HUES48 (cell line): ENCODE measurements around the gene TTLL5.
A peak's percentile ranks its signal among the peaks of the same experiment; 100 is the strongest.

Experiments used
- H3K27ac ChIP-seq: one replicate; pipeline ENCODE4 v1.7.0; 2013; ENCODE audit warnings: low read depth, low read length, inconsistent platforms
- H3K27me3 ChIP-seq: 2 replicates; pipeline ENCODE4 v1.6.1; 2013; ENCODE audit warnings: mild to moderate bottlenecking, low read length; ENCODE audit not compliant: control insufficient read depth, insufficient read depth
- H3K36me3 ChIP-seq: 2 replicates; pipeline ENCODE4 v1.6.1; 2013; ENCODE audit warnings: low read length; ENCODE audit not compliant: control insufficient read depth, insufficient read depth
- H3K4me1 ChIP-seq: 2 replicates; pipeline ENCODE4 v1.6.1; 2013; ENCODE audit warnings: mild to moderate bottlenecking, low read length; ENCODE audit not compliant: control insufficient read depth, insufficient read depth
- H3K4me3 ChIP-seq: 2 replicates; pipeline ENCODE4 v1.5.1; 2013; ENCODE audit warnings: mild to moderate bottlenecking, low read depth, low read length
- H3K9ac ChIP-seq: 2 replicates; pipeline ENCODE4 v1.6.1; 2013; ENCODE audit warnings: mild to moderate bottlenecking, low read depth, low read length, moderate library complexity
- H3K9me3 ChIP-seq: 2 replicates; pipeline ENCODE4 v1.6.1; 2013; ENCODE audit warnings: low read length; ENCODE audit not compliant: control insufficient read depth, insufficient read depth

The TTLL5 gene

GRCh38 chr14:75979648-75980565, 318.9 kb downstream of the TTLL5 start:
- no peak overlapping the region for H3K4me3 ChIP-seq
- H3K9me3 ChIP-seq, result no peaks in the 10 kb centered on the region
- no peak overlapping the region for H3K9ac ChIP-seq
- no peaks in the 10 kb centered on the region for H3K36me3 ChIP-seq
- H3K27me3 ChIP-seq, result peaks cover 35% of the 10 kb centered on the region
- H3K4me1 ChIP-seq, result peaks cover 25% of the 10 kb centered on the region
- no peak overlapping the region for H3K27ac ChIP-seq

GRCh38 chr14:75980856-75981255, 319.8 kb downstream of the TTLL5 start:
- H3K27ac ChIP-seq, result no peak overlapping the region
- H3K36me3 ChIP-seq, result no peaks in the 10 kb centered on the region
- peaks cover 28% of the 10 kb centered on the region for H3K4me1 ChIP-seq
- peaks cover 39% of the 10 kb centered on the region for H3K27me3 ChIP-seq
- no peaks in the 10 kb centered on the region for H3K9me3 ChIP-seq
- H3K9ac ChIP-seq, result no peak overlapping the region
- peak overlapping the region; percentile 78; the same call in 1 of the 2 replicates for H3K4me3 ChIP-seq

GRCh38 chr14:75981426-75982265, 320.6 kb downstream of the TTLL5 start, which contains the start of gene TGFB3:
TSS of gene TGFB3 (minus strand) at chr14:75981995. CDS start at chr14:75980893, 1,102 bp downstream.
- H3K4me3 ChIP-seq, result peak within 1 kb of the TSS; percentile 78
- peak within 1 kb of the TSS; percentile 14 for H3K27ac ChIP-seq
- peaks cover 30% of the 10 kb centered on the region for H3K4me1 ChIP-seq
- no peak within 1 kb of the TSS for H3K9ac ChIP-seq
- H3K36me3 ChIP-seq, result no peaks in the 10 kb centered on the region
- H3K9me3 ChIP-seq, result no peaks in the 10 kb centered on the region
- peaks cover 39% of the 10 kb centered on the region for H3K27me3 ChIP-seq

- Histone ChIP-seq H3K4me3 (peak overlapping the region; percentile 78), H3K9me3 (no peaks in the 10 kb centered on the region), H3K27ac (peak overlapping the region; percentile 14), H3K4me1 (peaks cover 30% of the 10 kb centered on the region), H3K27me3 (peaks cover 39% of the 10 kb centered on the region), H3K36me3 (no peaks in the 10 kb centered on the region), H3K9ac (no peak overlapping the region)
Observed at GRCh38 chr14:75982266-75983018, 321.4 kb downstream of the TTLL5 start.

- H3K36me3 ChIP-seq, result no peaks in the 10 kb centered on the region
- peaks cover 39% of the 10 kb centered on the region for H3K27me3 ChIP-seq
- H3K4me3 ChIP-seq, result peak overlapping the region; percentile 78
- no peak overlapping the region for H3K9ac ChIP-seq
- peaks cover 24% of the 10 kb centered on the region for H3K4me1 ChIP-seq
- no peaks in the 10 kb centered on the region for H3K9me3 ChIP-seq
- no peak overlapping the region for H3K27ac ChIP-seq
Observed at GRCh38 chr14:75983019-75983358, 321.9 kb downstream of the TTLL5 start.

GRCh38 chr14:75984674-75985073, 323.6 kb downstream of the TTLL5 start:
- peaks cover 3% of the 10 kb centered on the region; the same call in 1 of the 2 replicates for H3K36me3 ChIP-seq
- H3K9me3 ChIP-seq, result no peaks in the 10 kb centered on the region
- peaks cover 23% of the 10 kb centered on the region for H3K4me1 ChIP-seq
- H3K9ac ChIP-seq, result no peak overlapping the region
- H3K27me3 ChIP-seq, result peaks cover 39% of the 10 kb centered on the region
- no peak overlapping the region for H3K4me3 ChIP-seq
- H3K27ac ChIP-seq, result no peak overlapping the region

- Histone ChIP-seq H3K4me1 (peaks cover 21% of the 10 kb centered on the region), H3K27me3 (peaks cover 35% of the 10 kb centered on the region), H3K4me3 (peak within 1 kb of the TSS; percentile 94), H3K27ac (peak within 1 kb of the TSS; percentile 77), H3K36me3 (peaks cover 14% of the 10 kb centered on the region), H3K9ac (peak within 1 kb of the TSS; percentile 75), H3K9me3 (no peaks in the 10 kb centered on the region)
Observed at GRCh38 chr14:75985618-75986438, 324.8 kb downstream of the TTLL5 start, which contains the start of gene IFT43. TSS of gene IFT43 (plus strand) at chr14:75985763. CDS start at chr14:75985787, 24 bp downstream.

- Histone ChIP-seq H3K4me1 (peaks cover 15% of the 10 kb centered on the region), H3K36me3 (peaks cover 14% of the 10 kb centered on the region), H3K9ac (peak overlapping the region; percentile 75; the same call in 1 of the 2 replicates), H3K4me3 (peak overlapping the region; percentile 94), H3K27me3 (peaks cover 31% of the 10 kb centered on the region), H3K27ac (no peak overlapping the region), H3K9me3 (no peaks in the 10 kb centered on the region)
Observed at GRCh38 chr14:75986439-75986765, 325.4 kb downstream of the TTLL5 start.

- Histone ChIP-seq H3K9me3 (no peaks in the 10 kb centered on the region), H3K4me1 (peaks cover 14% of the 10 kb centered on the region), H3K4me3 (no peak overlapping the region), H3K27me3 (peaks cover 27% of the 10 kb centered on the region), H3K36me3 (peaks cover 14% of the 10 kb centered on the region), H3K9ac (no peak overlapping the region), H3K27ac (no peak overlapping the region)
Observed at GRCh38 chr14:75987201-75987970, 326.3 kb downstream of the TTLL5 start.
